Measurements from ENCODE around the gene INSR.

INSR gene

GRCh38 chr19:7109678-7110289 lies 184.4 kb downstream of the INSR start:
- no peak for DNase-seq (ENCODE audit: low read depth)
- H3K4me3 ChIP-seq (ENCODE audit: low read depth, low read length) = no peak overlapping the region

GRCh38 chr19:7106711-7107657 lies 187.2 kb downstream of the INSR start:
- TF ChIP-seq CTCF (IDR thresholded peaks at IDR 0.05; ENCODE audit: control insufficient read depth, extremely low read depth, insufficient read depth) = no peak
- no peak for DNase-seq (ENCODE audit: low read depth)
- H3K4me3 ChIP-seq (ENCODE audit: low read depth, low read length) = no peak overlapping the region

More at GRCh38 chr19:7109678-7110289, 184.4 kb downstream of the INSR start:
- no peak for TF ChIP-seq CTCF (IDR thresholded peaks at IDR 0.05; ENCODE audit: control insufficient read depth, extremely low read depth, insufficient read depth)

- no peak for DNase-seq (ENCODE audit: low read depth)
- H3K4me3 ChIP-seq (ENCODE audit: low read depth, low read length) = no peak overlapping the region
- no peak for TF ChIP-seq CTCF (IDR thresholded peaks at IDR 0.05; ENCODE audit: control insufficient read depth, extremely low read depth, insufficient read depth)
Observed at GRCh38 chr19:7104747-7105447, 189.3 kb downstream of the INSR start.

GRCh38 chr19:7101498-7102253 lies 192.5 kb downstream of the INSR start:
- DNase-seq (ENCODE audit: low read depth) = no peak
- TF ChIP-seq CTCF (IDR thresholded peaks at IDR 0.05; ENCODE audit: control insufficient read depth, extremely low read depth, insufficient read depth) = no peak
- H3K4me3 ChIP-seq (ENCODE audit: low read depth, low read length) = no peak overlapping the region

- H3K4me3 ChIP-seq (ENCODE audit: low read depth, low read length) = peak overlapping the region; percentile 58
- TF ChIP-seq CTCF (IDR thresholded peaks at IDR 0.05; ENCODE audit: control insufficient read depth, extremely low read depth, insufficient read depth) = no peak
- no peak for DNase-seq (ENCODE audit: low read depth)
Observed at GRCh38 chr19:7099597-7099921, 194.7 kb downstream of the INSR start.
